BLaER1 treated with 17β-estradiol and CSF1 and Interleukin-3, amounts not matched to agents 10 nM and 100 nM (cell line): ENCODE data around the gene DYNLRB1.

ENCODE experiments used
- H3K27ac ChIP-seq, 11 experiments: shearing (Covaris generic); formaldehyde crosslinking; 2 replicates each; pipeline ENCODE4 v1.8.1; 2022
- H3K27me3 ChIP-seq, 11 experiments: shearing (Covaris generic); formaldehyde crosslinking; 2 replicates each; pipeline ENCODE4 v1.8.1; 2022
- H3K36me3 ChIP-seq, 11 experiments: shearing (Covaris generic); formaldehyde crosslinking; 2 replicates each; pipeline ENCODE4 v1.8.1; 2022
- H3K4me1 ChIP-seq, 10 experiments: shearing (Covaris generic); formaldehyde crosslinking; 2 replicates each; pipeline ENCODE4 v1.8.1; 2022
- H3K4me2 ChIP-seq, 11 experiments: shearing (Covaris generic); formaldehyde crosslinking; 2 replicates each; pipeline ENCODE4 v1.8.1; 2022
- H3K4me3 ChIP-seq, 10 experiments: shearing (Covaris generic); formaldehyde crosslinking; 2 replicates each; pipeline ENCODE4 v1.8.1; 2022
- H3K9ac ChIP-seq, 11 experiments: shearing (Covaris generic); formaldehyde crosslinking; 2 replicates each; pipeline ENCODE4 v1.8.1; 2022
- H3K9me3 ChIP-seq, 11 experiments: shearing (Covaris generic); formaldehyde crosslinking; replicated peaks in 1 of 11; 2 replicates each; pipeline ENCODE4 v1.8.1; 2022
- H4K20me1 ChIP-seq, 11 experiments: shearing (Covaris generic); formaldehyde crosslinking; 2 replicates each; pipeline ENCODE4 v1.8.1; 2022
- Cebpa-rat ChIP-seq, 11 experiments: shearing (Covaris generic); IDR thresholded peaks; 2 replicates each; pipeline ENCODE4 v1.8.1; 2022

Gene DYNLRB1

DNA sequence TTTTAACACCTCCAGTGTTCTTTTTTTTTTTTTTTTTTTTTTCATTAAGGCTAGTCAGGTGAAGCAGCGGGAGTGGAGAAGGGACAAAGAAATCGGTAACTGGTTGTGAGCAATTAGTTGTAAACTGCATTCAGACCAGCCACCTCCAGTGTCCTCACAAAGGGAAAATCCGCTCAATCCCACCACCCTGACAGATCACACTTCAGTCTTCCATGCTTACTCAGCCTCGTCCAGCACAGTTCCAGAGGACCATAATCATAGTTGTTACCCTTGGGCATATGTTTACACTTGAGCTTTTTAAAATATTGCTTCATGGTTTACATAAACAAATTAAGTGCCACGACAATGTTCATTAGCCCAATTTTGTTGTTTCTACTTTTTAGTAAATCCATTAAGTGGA, 10.2 kb downstream of the DYNLRB1 start:
- no peak for TF ChIP-seq Cebpa-rat (IDR thresholded peaks at IDR 0.05)
- Histone ChIP-seq H3K27ac (peak overlapping the region in 3 of 11 experiments; percentile 28 to 48 (median 47); a peak in 3 of 22 replicates), H3K27me3 (no peaks in the 10 kb centered on the region), H3K9me3 (no peaks in the 10 kb centered on the region), H3K4me1 (peaks cover 9 to 40% (median 12%) of the 10 kb centered on the region in 10 experiments; a peak in 19 of 20 replicates), H3K4me2 (peak overlapping the region in 1 of 11 experiments; percentile 36; a peak in 1 of 22 replicates), H3K36me3 (peaks cover 66 to 95% (median 78%) of the 10 kb centered on the region in 11 experiments), H3K9ac (peak overlapping the region in 2 of 11 experiments; percentile 28 to 42; a peak in 1 of 22 replicates), H3K4me3 (no peak overlapping the region), H4K20me1 (peaks cover 45 to 97% (median 70%) of the 10 kb centered on the region in 11 experiments)

DNA sequence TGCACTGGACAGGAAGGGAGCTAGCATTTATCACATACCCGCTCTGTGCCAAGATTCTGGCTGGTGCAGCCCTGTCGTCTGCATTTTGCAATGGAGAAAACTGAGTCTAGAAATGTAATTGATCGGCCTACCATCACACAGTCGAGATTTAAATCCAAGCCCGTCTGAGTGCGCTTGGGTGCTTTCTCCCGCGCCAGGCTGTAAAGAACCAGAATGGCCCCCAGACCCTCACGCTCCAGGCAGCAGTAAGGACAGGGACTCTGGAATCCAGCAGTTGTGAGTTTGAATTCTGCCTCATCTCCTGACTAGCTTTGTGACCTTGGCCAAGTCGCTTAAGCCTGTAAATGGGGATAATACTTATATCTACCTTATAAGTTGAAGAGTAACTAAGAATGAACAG, 10.8 kb downstream of the DYNLRB1 start:
- Histone ChIP-seq H3K9ac (no peak overlapping the region), H3K36me3 (peaks cover 66 to 95% (median 83%) of the 10 kb centered on the region in 11 experiments), H3K27ac (no peak overlapping the region), H3K4me3 (no peak overlapping the region), H3K27me3 (no peaks in the 10 kb centered on the region), H4K20me1 (peaks cover 40 to 97% (median 69%) of the 10 kb centered on the region in 11 experiments), H3K4me2 (no peak overlapping the region), H3K9me3 (no peaks in the 10 kb centered on the region), H3K4me1 (peaks cover 9 to 34% (median 11%) of the 10 kb centered on the region in 10 experiments; a peak in 19 of 20 replicates)
- TF ChIP-seq Cebpa-rat (IDR thresholded peaks at IDR 0.05): no peak

DNA sequence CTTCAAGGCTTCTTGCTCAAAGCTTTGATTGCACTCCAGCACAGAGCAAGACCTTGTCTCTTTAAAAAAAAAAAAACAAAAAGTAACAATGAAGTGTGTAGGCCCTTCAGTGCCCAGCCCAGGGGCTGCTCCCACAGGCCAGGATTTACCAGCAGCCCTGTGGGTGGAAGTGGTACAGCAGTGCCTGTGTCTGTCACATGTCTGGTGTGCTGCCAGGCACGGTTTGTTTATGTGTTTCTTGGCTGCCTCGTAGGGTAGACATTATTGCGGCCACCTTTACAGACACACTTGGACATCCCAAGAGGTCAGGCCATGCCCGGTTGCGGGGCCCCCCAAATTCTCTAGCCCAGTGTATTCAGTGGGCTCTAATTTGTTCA, 12.7 kb downstream of the DYNLRB1 start:
- Histone ChIP-seq H3K4me3 (no peak overlapping the region), H3K4me2 (no peak overlapping the region), H3K27me3 (no peaks in the 10 kb centered on the region), H3K4me1 (peaks cover 0 to 20% (median 6%) of the 10 kb centered on the region in 10 experiments; a peak in 11 of 20 replicates), H4K20me1 (peaks cover 21 to 97% (median 64%) of the 10 kb centered on the region in 11 experiments), H3K9ac (no peak overlapping the region), H3K9me3 (no peaks in the 10 kb centered on the region), H3K36me3 (peaks cover 84 to 98% (median 95%) of the 10 kb centered on the region in 11 experiments), H3K27ac (no peak overlapping the region)
- TF ChIP-seq Cebpa-rat (IDR thresholded peaks at IDR 0.05): no peak

DNA sequence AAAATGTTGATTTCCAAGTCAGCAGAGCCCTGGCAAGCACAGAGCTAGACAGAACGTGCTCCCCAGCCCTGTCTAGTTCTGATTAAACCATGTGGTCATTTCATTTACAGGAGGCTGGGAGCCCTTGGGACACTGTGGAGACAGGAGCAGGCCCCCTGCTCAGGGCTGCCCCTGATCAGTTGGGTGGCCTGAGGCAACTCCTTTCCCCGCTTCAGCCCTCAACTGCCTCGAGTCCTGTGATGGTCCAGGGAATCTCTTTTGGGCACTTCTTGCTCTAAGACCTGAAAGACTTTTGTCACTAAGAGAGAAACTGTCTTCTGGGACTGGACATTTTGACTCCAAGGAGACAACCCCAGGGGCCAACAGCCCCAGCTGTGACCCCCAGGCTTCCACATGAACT, 13.5 kb downstream of the DYNLRB1 start:
- Histone ChIP-seq H3K36me3 (peaks cover 88 to 100% (median 97%) of the 10 kb centered on the region in 11 experiments), H3K27ac (no peak overlapping the region), H3K9ac (no peak overlapping the region), H3K4me1 (peaks cover 0 to 16% (median 6%) of the 10 kb centered on the region in 10 experiments; a peak in 11 of 20 replicates), H3K4me2 (no peak overlapping the region), H3K27me3 (no peaks in the 10 kb centered on the region), H4K20me1 (peaks cover 12 to 97% (median 64%) of the 10 kb centered on the region in 11 experiments; a peak in 21 of 22 replicates), H3K9me3 (no peaks in the 10 kb centered on the region), H3K4me3 (no peak overlapping the region)
- no peak for TF ChIP-seq Cebpa-rat (IDR thresholded peaks at IDR 0.05)

DNA sequence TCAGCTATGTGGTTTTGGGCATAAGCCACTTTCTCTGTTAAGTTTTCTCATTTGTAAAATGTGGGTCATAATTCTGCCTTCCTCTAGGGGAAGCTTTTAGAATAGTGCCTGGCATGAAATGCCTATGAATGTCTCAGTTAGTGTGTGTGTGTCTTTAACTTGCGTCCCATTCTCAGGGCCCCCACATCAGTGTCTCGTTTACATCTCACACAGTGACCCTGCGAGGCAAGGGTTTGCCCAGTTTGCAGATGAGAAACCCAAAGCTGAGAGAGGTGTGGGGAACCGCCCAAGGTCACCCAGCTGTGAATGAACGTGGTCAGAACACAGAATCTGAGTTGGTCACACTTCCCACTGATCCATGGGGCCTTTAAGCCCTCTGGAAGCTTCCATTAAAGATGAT, 14.1 kb downstream of the DYNLRB1 start:
- Histone ChIP-seq H3K27ac (no peak overlapping the region), H3K4me3 (no peak overlapping the region), H3K9ac (no peak overlapping the region), H3K4me1 (peaks cover 0 to 10% (median 6%) of the 10 kb centered on the region in 10 experiments; a peak in 11 of 20 replicates), H4K20me1 (peaks cover 6 to 97% (median 62%) of the 10 kb centered on the region in 11 experiments; a peak in 20 of 22 replicates), H3K4me2 (no peak overlapping the region), H3K36me3 (peaks cover 91 to 100% (median 97%) of the 10 kb centered on the region in 11 experiments), H3K9me3 (no peaks in the 10 kb centered on the region), H3K27me3 (no peaks in the 10 kb centered on the region)
- TF ChIP-seq Cebpa-rat (IDR thresholded peaks at IDR 0.05): no peak

DNA sequence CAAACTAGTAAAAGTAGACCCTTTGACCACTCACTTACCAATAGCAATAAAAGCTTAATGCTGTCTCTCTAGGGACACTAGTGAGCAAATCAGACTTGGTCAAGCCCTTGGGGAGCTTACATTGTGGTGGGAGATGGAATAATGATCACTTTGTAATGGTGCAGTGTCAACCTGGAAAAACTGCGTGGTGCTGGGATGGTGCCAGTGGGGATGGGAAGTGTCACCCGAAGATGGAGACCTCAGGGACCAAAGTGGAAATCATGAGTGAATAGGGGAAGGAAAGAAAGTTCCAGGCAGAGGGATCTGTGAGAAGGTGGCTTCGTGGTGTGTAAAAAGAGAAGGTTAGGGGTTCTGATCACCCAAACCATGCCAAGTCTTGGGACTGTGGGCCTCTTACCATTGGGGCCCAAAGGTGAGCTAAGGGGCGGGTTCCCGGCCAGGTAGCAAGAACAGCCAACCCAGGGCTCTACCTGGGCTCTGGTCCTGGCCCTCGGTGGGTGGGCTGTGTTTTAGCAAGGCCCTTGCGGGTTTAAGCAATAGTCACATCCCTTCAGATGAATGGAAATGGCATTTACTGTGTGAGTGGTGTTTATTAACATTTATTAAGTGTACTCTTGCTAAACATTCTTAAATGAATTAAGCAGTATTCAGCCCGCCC, 15.5 kb downstream of the DYNLRB1 start:
- TF ChIP-seq Cebpa-rat (IDR thresholded peaks at IDR 0.05): no peak
- H3K4me2 ChIP-seq: no peak overlapping the region
- no peak overlapping the region for H3K4me3 ChIP-seq
- no peak overlapping the region for H3K9ac ChIP-seq
- H3K9me3 ChIP-seq: no peaks in the 10 kb centered on the region
- peaks cover 0 to 94% (median 58%) of the 10 kb centered on the region in 11 experiments; a peak in 19 of 22 replicates for H4K20me1 ChIP-seq
- H3K4me1 ChIP-seq: peaks cover 0 to 8% (median 0%) of the 10 kb centered on the region in 10 experiments; a peak in 1 of 20 replicates
- H3K27me3 ChIP-seq: no peaks in the 10 kb centered on the region
- H3K27ac ChIP-seq: no peak overlapping the region
- H3K36me3 ChIP-seq: peaks cover 95 to 100% (median 97%) of the 10 kb centered on the region in 11 experiments

DNA sequence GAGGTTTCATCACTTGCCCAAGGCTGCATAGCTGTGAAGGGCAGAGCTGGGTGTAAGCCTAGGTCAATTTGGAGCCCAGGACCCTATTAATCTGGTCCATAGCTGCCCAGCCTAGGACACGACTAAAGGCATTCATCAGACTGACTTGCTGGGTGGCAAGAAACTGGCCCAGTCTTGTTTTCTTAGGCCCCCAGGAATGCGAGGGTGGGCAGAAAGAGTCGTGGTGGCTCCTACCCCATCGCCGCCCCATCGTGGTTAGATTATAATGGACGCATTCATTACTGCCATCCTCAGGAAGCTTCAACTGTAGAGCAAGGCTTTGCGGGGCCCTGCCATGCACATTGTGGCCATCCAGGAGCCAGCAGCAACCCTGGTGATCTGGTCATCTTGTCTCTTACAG, 16.1 kb downstream of the DYNLRB1 start:
- no peaks in the 10 kb centered on the region for H3K27me3 ChIP-seq
- H4K20me1 ChIP-seq: peaks cover 0 to 94% (median 58%) of the 10 kb centered on the region in 11 experiments; a peak in 19 of 22 replicates
- no peak overlapping the region for H3K9ac ChIP-seq
- no peak for TF ChIP-seq Cebpa-rat (IDR thresholded peaks at IDR 0.05)
- peaks cover 95 to 100% (median 97%) of the 10 kb centered on the region in 11 experiments for H3K36me3 ChIP-seq
- no peak overlapping the region for H3K27ac ChIP-seq
- peaks cover 0 to 8% (median 0%) of the 10 kb centered on the region in 10 experiments; a peak in 1 of 20 replicates for H3K4me1 ChIP-seq
- no peak overlapping the region for H3K4me2 ChIP-seq
- no peak overlapping the region for H3K4me3 ChIP-seq
- H3K9me3 ChIP-seq: no peaks in the 10 kb centered on the region

DNA sequence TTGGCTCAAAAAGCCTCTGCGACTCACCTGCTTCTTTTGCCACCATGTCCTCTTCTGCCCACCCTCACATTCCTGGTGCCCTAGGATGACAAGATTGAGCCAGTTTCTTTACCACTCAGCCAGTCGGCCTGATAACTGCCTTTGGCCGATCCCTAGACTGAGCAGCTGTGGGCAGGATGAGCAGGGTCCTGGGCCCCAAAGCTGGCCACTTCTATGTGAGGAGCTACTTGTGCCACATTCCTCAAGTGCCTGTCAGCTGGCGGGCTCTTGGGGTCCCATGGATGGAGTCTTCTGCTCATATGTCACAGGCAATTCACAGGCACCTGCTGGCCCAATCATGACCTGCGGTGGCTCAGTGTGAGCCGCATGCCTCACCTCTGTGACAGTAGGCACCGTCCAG, 16.5 kb downstream of the DYNLRB1 start:
- Histone ChIP-seq H3K9me3 (no peaks in the 10 kb centered on the region), H3K27ac (no peak overlapping the region), H3K36me3 (peaks cover 95 to 100% (median 97%) of the 10 kb centered on the region in 11 experiments), H3K4me2 (no peak overlapping the region), H3K9ac (no peak overlapping the region), H4K20me1 (peaks cover 3 to 94% (median 58%) of the 10 kb centered on the region in 11 experiments; a peak in 19 of 22 replicates), H3K4me1 (peaks cover 0 to 8% (median 0%) of the 10 kb centered on the region in 10 experiments; a peak in 1 of 20 replicates), H3K4me3 (no peak overlapping the region), H3K27me3 (no peaks in the 10 kb centered on the region)
- no peak for TF ChIP-seq Cebpa-rat (IDR thresholded peaks at IDR 0.05)

DNA sequence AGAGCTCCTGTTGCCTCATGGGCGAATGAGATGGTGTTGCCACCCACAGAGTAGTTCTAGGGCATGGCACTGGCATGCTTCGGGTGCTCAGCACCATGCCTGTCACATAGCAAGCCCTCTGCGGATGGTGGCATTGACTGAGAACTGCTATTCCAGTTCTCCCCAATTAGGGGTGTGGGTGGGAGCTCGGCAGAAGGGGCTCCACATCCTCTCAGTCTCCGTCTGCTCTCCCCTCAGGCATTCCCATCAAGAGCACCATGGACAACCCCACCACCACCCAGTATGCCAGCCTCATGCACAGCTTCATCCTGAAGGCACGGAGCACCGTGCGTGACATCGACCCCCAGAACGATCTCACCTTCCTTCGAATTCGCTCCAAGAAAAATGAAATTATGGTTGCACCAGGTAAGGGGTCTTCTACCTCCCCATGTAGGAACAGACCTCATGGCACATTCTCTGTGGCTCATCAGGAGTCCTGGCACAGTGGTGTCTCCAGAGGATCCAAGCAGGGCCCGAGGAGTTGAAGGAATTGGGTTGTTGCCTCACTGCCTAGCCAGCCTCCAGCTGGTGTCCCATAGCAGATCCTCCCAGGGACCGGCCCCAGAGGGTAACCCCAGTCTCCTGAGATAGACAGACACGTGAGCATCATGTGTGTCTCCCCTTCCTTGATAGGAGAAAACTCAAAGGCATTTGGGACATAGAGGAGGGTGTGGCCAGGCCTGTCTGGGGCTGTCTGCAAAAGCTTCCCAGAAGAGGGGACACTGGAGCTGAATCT, 18.4 kb downstream of the DYNLRB1 start:
- Histone ChIP-seq H3K4me3 (no peak overlapping the region), H3K36me3 (peaks cover 90 to 100% (median 97%) of the 10 kb centered on the region in 11 experiments), H3K9me3 (no peaks in the 10 kb centered on the region), H4K20me1 (peaks cover 3 to 99% (median 58%) of the 10 kb centered on the region in 11 experiments; a peak in 19 of 22 replicates), H3K27me3 (no peaks in the 10 kb centered on the region), H3K4me1 (peaks cover 0 to 8% (median 0%) of the 10 kb centered on the region in 10 experiments; a peak in 1 of 20 replicates), H3K9ac (0 out of 22 replicates have a peak overlapping the region, but pooled peaks of 1 of the 11 experiments have one; percentile 11), H3K4me2 (no peak overlapping the region), H3K27ac (no peak overlapping the region)
- no peak for TF ChIP-seq Cebpa-rat (IDR thresholded peaks at IDR 0.05)
